Stomach (tissue), 4 donors: Measurements from ENCODE around the gene PCSK7.
"Not testable (repeated sequence)": the region's sequence is repeated elsewhere in the genome, so short reads cannot be mapped to it uniquely, and the experiment has no call there.

Experiments
- CTCF ChIP-seq, 7 experiments: fragments of 450-650 bp in 4 of 7; fragments of 200-600 bp in 3 of 7; sonication (generic) in 3 of 7; IDR thresholded peaks; one replicate each; pipeline ENCODE4 v1.5.1; 2016 to 2019; ENCODE audit warnings: antibody characterized with exemption in 7 of 7, control low read depth in 2 of 7, mild to moderate bottlenecking in 1 of 7
- EP300 ChIP-seq: sonication (generic); formaldehyde crosslinking; IDR thresholded peaks from one replicate; pipeline ENCODE4 v1.6.1; 2017; ENCODE audit warnings: antibody characterized with exemption
- POLR2A ChIP-seq, 4 donors: fragments of 450-650 bp; IDR thresholded peaks; one replicate each; pipeline ENCODE4 v1.6.1; 2016; ENCODE audit warnings: antibody characterized with exemption in 4 of 4, control low read depth in 2 of 4, mild to moderate bottlenecking in 1 of 4, moderate library complexity in 1 of 4
- POLR2AphosphoS5 ChIP-seq, 3 donors: sonication (generic); formaldehyde crosslinking; IDR thresholded peaks; one replicate each; pipeline ENCODE4 v1.6.1; 2016; ENCODE audit warnings: antibody characterized with exemption in 3 of 3

- TF ChIP-seq POLR2A (IDR thresholded peaks at IDR 0.05); CTCF (IDR thresholded peaks at IDR 0.05); EP300; POLR2AphosphoS5 (IDR thresholded peaks at IDR 0.05): not testable (repeated sequence)
Measured at GRCh38 chr11:117272175-117272574, 40.3 kb upstream of the PCSK7 start.
